GM19452 (cell line): ENCODE results near the gene DIAPH2.

Source experiments
- ATAC-seq: cut with Tn5 transposase; IDR thresholded peaks from one replicate; pipeline ENCODE4 v1.9.1; 2021; ENCODE audit not compliant: unreplicated experiment

Gene DIAPH2

GRCh38 chrX:96929036-96929435 is 244.4 kb downstream of the DIAPH2 start:
- ATAC-seq, result no peak

GRCh38 chrX:96957718-96958117 is 273.1 kb downstream of the DIAPH2 start:
- no peak for ATAC-seq

GRCh38 chrX:96971812-96972211 is 287.2 kb downstream of the DIAPH2 start:
- ATAC-seq, result no peak

- ATAC-seq, result no peak
Observed at GRCh38 chrX:96978906-96979305, 294.3 kb downstream of the DIAPH2 start.

- no peak for ATAC-seq
Observed at GRCh38 chrX:96979766-96980165, 295.1 kb downstream of the DIAPH2 start.

GRCh38 chrX:96982161-96982560 is 297.5 kb downstream of the DIAPH2 start:
- ATAC-seq, result no peak

- no peak for ATAC-seq
Observed at GRCh38 chrX:96984538-96984937, 299.9 kb downstream of the DIAPH2 start.

GRCh38 chrX:96985046-96985445 is 300.4 kb downstream of the DIAPH2 start:
- no peak for ATAC-seq

- ATAC-seq, result no peak
Observed at GRCh38 chrX:96987228-96987627, 302.6 kb downstream of the DIAPH2 start.

- no peak for ATAC-seq
Observed at GRCh38 chrX:96989830-96990571, 305.4 kb downstream of the DIAPH2 start.

GRCh38 chrX:96994093-96994492 is 309.5 kb downstream of the DIAPH2 start:
- no peak for ATAC-seq

GRCh38 chrX:96997196-96997595 is 312.6 kb downstream of the DIAPH2 start:
- no peak for ATAC-seq

- ATAC-seq, result no peak
Observed at GRCh38 chrX:97000682-97001368, 316.2 kb downstream of the DIAPH2 start.

- ATAC-seq, result no peak
Observed at GRCh38 chrX:97006167-97006566, 321.5 kb downstream of the DIAPH2 start.

- no peak for ATAC-seq
Observed at GRCh38 chrX:97009391-97009790, 324.7 kb downstream of the DIAPH2 start.

GRCh38 chrX:97011540-97011939 is 326.9 kb downstream of the DIAPH2 start:
- no peak for ATAC-seq

- no peak for ATAC-seq
Observed at GRCh38 chrX:97016106-97016505, 331.5 kb downstream of the DIAPH2 start.

- ATAC-seq, result no peak
Observed at GRCh38 chrX:97021680-97022079, 337.0 kb downstream of the DIAPH2 start.

- ATAC-seq, result no peak
Observed at GRCh38 chrX:97026406-97026805, 341.8 kb downstream of the DIAPH2 start.

- ATAC-seq, result no peak
Observed at GRCh38 chrX:97027384-97027922, 342.8 kb downstream of the DIAPH2 start.

GRCh38 chrX:97030463-97030862 is 345.8 kb downstream of the DIAPH2 start:
- no peak for ATAC-seq

GRCh38 chrX:97030947-97031346 is 346.3 kb downstream of the DIAPH2 start:
- no peak for ATAC-seq
